ENCODE results near the gene PREP.

The PREP gene

DNA sequence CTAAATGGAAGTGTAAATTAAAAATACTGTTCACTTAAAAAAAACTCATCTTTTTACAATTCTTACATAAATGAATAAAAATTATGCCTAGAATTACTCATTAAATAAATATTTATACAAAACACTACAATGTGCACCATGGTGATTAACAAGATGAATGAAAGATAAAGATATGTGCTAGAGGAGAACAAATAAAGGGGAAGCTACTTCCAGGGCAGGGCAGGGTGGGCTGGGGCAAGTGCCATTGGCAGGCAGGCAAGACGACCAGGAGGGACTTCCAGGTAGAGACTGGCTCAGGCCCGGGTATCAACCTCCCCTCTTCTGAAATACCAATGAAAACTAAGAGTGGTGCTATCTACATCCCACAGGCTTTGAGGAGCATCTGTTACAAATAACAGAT is 20.4 kb downstream of the PREP start:
- no peaks in the 10 kb centered on the region for H3K27me3 ChIP-seq
- peaks cover 24 to 86% (median 50%) of the 10 kb centered on the region in 11 experiments; a peak in 19 of 22 replicates for H4K20me1 ChIP-seq
- H3K27ac ChIP-seq = no peak overlapping the region
- H3K4me2 ChIP-seq = no peak overlapping the region
- H3K9ac ChIP-seq = no peak overlapping the region
- H3K4me1 ChIP-seq = peaks cover 0 to 18% (median 5%) of the 10 kb centered on the region in 10 experiments; a peak in 9 of 20 replicates
- peaks cover 41 to 81% (median 62%) of the 10 kb centered on the region in 11 experiments for H3K36me3 ChIP-seq
- H3K4me3 ChIP-seq = no peak overlapping the region
- no peaks in the 10 kb centered on the region for H3K9me3 ChIP-seq (replicated peaks in 1 of 11)
- TF ChIP-seq Cebpa-rat (IDR thresholded peaks at IDR 0.05) = no peak

DNA sequence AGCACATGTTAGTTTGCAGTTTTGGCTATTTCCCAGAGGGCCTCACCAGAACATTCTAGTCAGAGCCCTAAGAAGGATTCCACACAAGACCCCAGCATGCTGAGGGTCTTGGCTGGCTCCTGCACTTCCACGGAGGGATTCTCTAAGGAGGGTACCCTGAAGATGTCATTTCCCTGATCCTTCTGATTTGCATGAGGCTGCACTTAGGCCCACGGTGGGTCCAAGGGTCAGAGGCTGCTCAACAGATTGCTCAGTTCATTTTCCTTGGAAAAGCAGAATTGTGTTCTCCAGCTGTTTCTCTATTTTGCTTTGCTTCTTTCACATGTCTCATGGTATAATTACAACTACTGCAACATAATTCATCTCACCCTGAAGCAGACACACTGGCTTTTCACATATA is 22.2 kb downstream of the PREP start:
- Histone ChIP-seq H3K9ac (no peak overlapping the region), H3K4me3 (no peak overlapping the region), H3K27me3 (no peaks in the 10 kb centered on the region), H3K4me2 (no peak overlapping the region), H4K20me1 (peaks cover 26 to 85% (median 51%) of the 10 kb centered on the region in 11 experiments; a peak in 19 of 22 replicates), H3K9me3 (replicated peaks in 1 of 11) (no peaks in the 10 kb centered on the region), H3K36me3 (peaks cover 36 to 81% (median 62%) of the 10 kb centered on the region in 11 experiments), H3K4me1 (peaks cover 0 to 18% (median 5%) of the 10 kb centered on the region in 10 experiments; a peak in 9 of 20 replicates), H3K27ac (no peak overlapping the region)
- no peak for TF ChIP-seq Cebpa-rat (IDR thresholded peaks at IDR 0.05)

DNA sequence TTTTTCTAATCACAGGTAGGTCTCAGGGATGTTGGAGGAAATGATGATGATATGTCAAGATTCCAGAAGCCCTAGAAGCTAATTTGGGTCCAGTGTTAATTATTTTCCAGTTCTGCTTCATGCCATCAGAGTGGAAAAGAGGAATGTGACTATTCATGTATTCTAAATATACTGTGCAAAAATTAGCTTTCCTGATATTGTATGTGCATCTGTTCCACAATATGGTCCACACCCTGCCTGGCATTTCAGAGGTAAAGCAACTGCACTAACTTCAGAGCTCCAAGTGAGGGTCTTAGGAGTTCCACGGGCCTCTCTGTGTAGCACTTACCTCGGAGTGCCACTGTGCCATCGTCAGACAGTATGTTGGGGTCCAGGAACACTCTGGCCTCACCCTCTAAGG is 27.1 kb downstream of the PREP start:
- H3K36me3 ChIP-seq = peaks cover 69 to 94% (median 88%) of the 10 kb centered on the region in 11 experiments

DNA sequence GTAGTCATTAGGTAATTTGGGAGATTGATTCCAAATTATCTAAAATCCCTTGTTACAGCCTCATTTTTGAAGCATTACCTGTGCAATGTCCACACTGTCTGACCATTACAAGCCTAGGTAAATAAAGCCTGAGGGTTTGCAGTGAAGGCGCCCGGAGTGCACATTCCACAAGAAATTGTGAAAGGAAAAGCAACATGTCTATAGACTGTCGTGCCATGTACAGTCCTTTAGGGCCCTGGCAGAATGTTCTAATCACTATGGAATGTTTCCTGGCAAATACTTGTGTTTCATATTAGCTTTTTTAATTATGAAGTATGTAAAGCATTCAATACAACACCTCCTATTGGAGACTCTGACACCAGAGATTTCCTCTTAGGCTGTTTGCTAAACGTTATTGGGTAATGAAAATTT is 28.9 kb downstream of the PREP start:
- H3K27me3 ChIP-seq = no peaks in the 10 kb centered on the region
- H3K9me3 ChIP-seq (replicated peaks in 1 of 11) = 0 out of 22 replicates have a peak, but pooled peaks cover 0 to 4% (median 0%) of the 10 kb centered on the region in 11 experiments
- H4K20me1 ChIP-seq = peaks cover 1 to 42% (median 18%) of the 10 kb centered on the region in 11 experiments; a peak in 14 of 22 replicates
- H3K4me1 ChIP-seq = peaks cover 0 to 3% (median 0%) of the 10 kb centered on the region in 10 experiments; a peak in 5 of 20 replicates
- H3K4me2 ChIP-seq = no peak overlapping the region
- no peak overlapping the region for H3K9ac ChIP-seq
- no peak for TF ChIP-seq Cebpa-rat (IDR thresholded peaks at IDR 0.05)
- no peak overlapping the region for H3K27ac ChIP-seq
- peaks cover 77 to 96% (median 90%) of the 10 kb centered on the region in 11 experiments for H3K36me3 ChIP-seq
- H3K4me3 ChIP-seq = no peak overlapping the region

More for the DNA sequence above, 27.1 kb downstream of the PREP start:
- no peaks in the 10 kb centered on the region for H3K9me3 ChIP-seq (replicated peaks in 1 of 11)
- peaks cover 0 to 18% (median 0%) of the 10 kb centered on the region in 10 experiments; a peak in 7 of 20 replicates for H3K4me1 ChIP-seq
- H3K9ac ChIP-seq = no peak overlapping the region
- no peak overlapping the region for H3K27ac ChIP-seq
- TF ChIP-seq Cebpa-rat (IDR thresholded peaks at IDR 0.05) = no peak
- no peak overlapping the region for H3K4me3 ChIP-seq
- H3K4me2 ChIP-seq = no peak overlapping the region
- H3K27me3 ChIP-seq = no peaks in the 10 kb centered on the region
- peaks cover 19 to 60% (median 36%) of the 10 kb centered on the region in 11 experiments; a peak in 19 of 22 replicates for H4K20me1 ChIP-seq

DNA sequence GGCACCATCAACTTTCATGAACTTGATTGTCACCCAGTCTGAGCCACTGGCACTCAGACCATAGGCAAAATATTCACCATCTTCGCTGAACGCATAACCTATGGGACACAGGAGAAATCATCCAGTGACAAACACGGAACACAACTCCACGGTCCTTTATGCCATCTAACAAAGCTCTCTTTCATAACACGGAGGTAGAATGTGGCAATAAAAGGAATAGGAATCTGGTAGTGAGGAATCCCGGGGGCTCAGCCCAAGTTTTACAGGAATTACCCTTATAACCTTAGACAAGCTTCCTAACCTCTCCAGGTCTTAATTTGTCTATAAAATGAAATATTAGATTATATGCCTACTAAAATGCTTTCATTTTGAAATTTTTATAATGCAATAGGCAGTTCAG is 29.4 kb downstream of the PREP start:
- no peak for TF ChIP-seq Cebpa-rat (IDR thresholded peaks at IDR 0.05)
- H4K20me1 ChIP-seq = peaks cover 0 to 37% (median 13%) of the 10 kb centered on the region in 11 experiments; a peak in 10 of 22 replicates
- 0 out of 22 replicates have a peak, but pooled peaks cover 0 to 4% (median 0%) of the 10 kb centered on the region in 11 experiments for H3K9me3 ChIP-seq (replicated peaks in 1 of 11)
- H3K36me3 ChIP-seq = peaks cover 83 to 98% (median 95%) of the 10 kb centered on the region in 11 experiments
- H3K4me2 ChIP-seq = no peak overlapping the region
- H3K4me1 ChIP-seq = no peaks in the 10 kb centered on the region
- no peak overlapping the region for H3K9ac ChIP-seq
- no peaks in the 10 kb centered on the region for H3K27me3 ChIP-seq
- no peak overlapping the region for H3K4me3 ChIP-seq
- H3K27ac ChIP-seq = no peak overlapping the region

DNA sequence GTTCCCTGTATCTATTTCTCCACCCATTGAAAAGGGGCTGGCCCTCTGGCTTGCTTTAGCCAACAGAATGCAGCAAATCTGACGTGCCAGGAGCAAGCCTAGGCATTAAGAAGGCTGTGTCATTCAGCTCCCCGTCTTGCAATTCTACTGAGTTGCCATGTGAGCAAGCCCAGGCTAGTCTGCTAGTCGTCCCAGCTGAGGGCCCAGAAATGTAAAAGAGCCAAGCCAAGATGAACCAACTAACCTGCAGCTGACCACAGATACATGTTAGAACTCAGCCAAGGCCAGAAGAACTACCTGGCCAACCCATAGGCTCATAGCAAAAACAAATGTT is 30.1 kb downstream of the PREP start:
- Histone ChIP-seq H4K20me1 (peaks cover 0 to 30% (median 6%) of the 10 kb centered on the region in 11 experiments; a peak in 7 of 22 replicates), H3K27me3 (no peaks in the 10 kb centered on the region), H3K4me3 (no peak overlapping the region), H3K4me1 (no peaks in the 10 kb centered on the region), H3K4me2 (no peak overlapping the region), H3K27ac (no peak overlapping the region), H3K36me3 (peaks cover 89 to 99% (median 96%) of the 10 kb centered on the region in 11 experiments), H3K9ac (no peak overlapping the region), H3K9me3 (replicated peaks in 1 of 11) (0 out of 22 replicates have a peak, but pooled peaks cover 0 to 4% (median 0%) of the 10 kb centered on the region in 11 experiments)
- TF ChIP-seq Cebpa-rat (IDR thresholded peaks at IDR 0.05) = no peak

DNA sequence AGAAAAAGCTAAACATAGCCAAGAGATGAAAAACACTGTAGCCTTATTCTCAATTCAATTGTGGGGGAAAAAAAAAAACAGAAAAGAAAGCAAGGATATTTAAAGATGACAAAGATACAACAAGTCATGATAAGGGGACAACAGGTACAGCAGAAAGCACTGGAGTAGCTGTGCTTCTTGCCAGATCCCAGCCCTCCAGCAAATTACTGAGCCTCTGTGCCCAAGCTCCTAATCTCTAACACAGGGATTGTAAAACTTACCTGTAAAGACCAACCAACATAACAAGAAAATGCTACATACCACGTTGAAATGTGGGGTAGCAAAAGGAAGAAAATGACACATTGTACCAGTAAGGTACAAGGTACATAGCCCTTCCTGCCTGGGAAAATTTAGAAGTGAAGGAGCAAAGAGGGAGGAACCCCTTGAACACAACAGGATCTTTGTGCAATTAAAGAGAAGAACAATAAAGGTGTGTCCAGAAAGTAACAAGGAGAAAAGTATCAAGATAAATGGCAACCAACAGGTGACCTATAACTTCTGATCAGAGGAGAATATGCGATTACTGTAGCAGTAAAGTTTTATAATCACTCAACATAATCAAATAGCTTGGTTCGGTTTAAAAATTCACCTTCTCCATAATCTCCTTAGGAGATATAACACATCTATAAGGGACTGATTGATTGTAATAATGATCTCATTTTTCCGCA is 30.6 kb downstream of the PREP start:
- H3K4me1 ChIP-seq = no peaks in the 10 kb centered on the region
- no peak overlapping the region for H3K9ac ChIP-seq
- no peak overlapping the region for H3K4me3 ChIP-seq
- H4K20me1 ChIP-seq = peaks cover 0 to 25% (median 5%) of the 10 kb centered on the region in 11 experiments; a peak in 5 of 22 replicates
- 0 out of 22 replicates have a peak, but pooled peaks cover 0 to 4% (median 0%) of the 10 kb centered on the region in 11 experiments for H3K9me3 ChIP-seq (replicated peaks in 1 of 11)
- peaks cover 89 to 99% (median 95%) of the 10 kb centered on the region in 11 experiments for H3K36me3 ChIP-seq
- H3K4me2 ChIP-seq = no peak overlapping the region
- no peak for TF ChIP-seq Cebpa-rat (IDR thresholded peaks at IDR 0.05)
- H3K27me3 ChIP-seq = no peaks in the 10 kb centered on the region
- no peak overlapping the region for H3K27ac ChIP-seq

DNA sequence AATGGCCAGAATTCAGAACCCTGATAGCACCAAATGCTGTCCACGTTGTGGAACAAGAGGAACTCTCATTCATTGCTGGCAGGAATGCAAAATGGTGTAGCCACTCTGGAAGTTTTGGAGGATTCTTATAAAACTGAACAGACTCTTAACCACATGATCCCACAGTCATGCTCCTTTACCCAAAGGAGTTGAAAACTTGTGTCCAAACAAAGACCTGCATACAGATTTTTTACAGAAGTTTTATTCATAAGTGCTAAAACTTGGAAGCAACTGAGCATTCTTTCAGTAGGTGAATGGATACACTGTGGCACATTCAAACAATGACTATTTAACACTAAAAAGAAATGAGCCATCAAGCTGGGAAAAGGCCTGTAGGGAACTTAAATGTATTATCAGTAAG is 32.5 kb downstream of the PREP start:
- Histone ChIP-seq H3K36me3 (peaks cover 91 to 99% (median 97%) of the 10 kb centered on the region in 11 experiments), H3K4me1 (peaks cover 0 to 9% (median 3%) of the 10 kb centered on the region in 10 experiments; a peak in 10 of 20 replicates), H3K27me3 (no peaks in the 10 kb centered on the region), H3K9ac (no peak overlapping the region), H3K27ac (no peak overlapping the region), H3K4me2 (no peak overlapping the region), H3K9me3 (replicated peaks in 1 of 11) (0 out of 22 replicates have a peak, but pooled peaks cover 0 to 4% (median 0%) of the 10 kb centered on the region in 11 experiments), H3K4me3 (no peak overlapping the region), H4K20me1 (peaks cover 0 to 11% (median 0%) of the 10 kb centered on the region in 11 experiments; a peak in 1 of 22 replicates)
- no peak for TF ChIP-seq Cebpa-rat (IDR thresholded peaks at IDR 0.05)

DNA sequence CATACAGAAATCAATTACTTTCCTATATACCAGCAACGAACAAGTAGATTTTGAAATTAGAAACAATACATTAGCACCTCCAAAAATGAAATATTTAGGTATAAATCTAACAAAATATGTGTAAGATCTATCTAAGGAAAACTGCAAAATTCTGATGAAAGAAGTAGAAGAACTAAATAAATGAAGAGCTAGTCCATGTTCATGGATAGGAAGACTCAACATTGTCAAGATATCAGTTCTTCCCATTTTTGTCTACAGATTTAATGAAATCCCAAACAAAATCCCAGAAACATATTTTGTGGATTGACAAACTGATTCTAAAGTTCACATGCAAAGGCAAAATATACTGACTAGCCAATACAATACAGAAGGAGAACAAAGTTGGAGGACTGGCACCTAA is 33.7 kb downstream of the PREP start:
- TF ChIP-seq Cebpa-rat (IDR thresholded peaks at IDR 0.05) = no peak
- no peak overlapping the region for H3K4me2 ChIP-seq
- peaks cover 86 to 99% (median 93%) of the 10 kb centered on the region in 11 experiments for H3K36me3 ChIP-seq

More for the DNA sequence above, 33.7 kb downstream of the PREP start:
- Histone ChIP-seq H3K9ac (no peak overlapping the region), H3K4me3 (no peak overlapping the region), H3K27ac (no peak overlapping the region), H3K27me3 (no peaks in the 10 kb centered on the region), H3K9me3 (replicated peaks in 1 of 11) (0 out of 22 replicates have a peak, but pooled peaks cover 0 to 4% (median 0%) of the 10 kb centered on the region in 11 experiments), H4K20me1 (peaks cover 0 to 12% (median 5%) of the 10 kb centered on the region in 11 experiments; a peak in 8 of 22 replicates), H3K4me1 (peaks cover 9 to 21% (median 15%) of the 10 kb centered on the region in 10 experiments)

Measured in BLaER1 treated with 17β-estradiol and CSF1 and Interleukin-3, amounts not matched to agents 10 nM and 100 nM (cell line).